Inferior parietal cortex (tissue), 1 donor: ENCODE results near the gene SRRT.

ENCODE experiments used
- DNase-seq: peaks from one replicate; pipeline ENCODE4 v3.0.0-alpha.2; 2016; ENCODE audit errors: extremely low spot score

SRRT gene, protein sequence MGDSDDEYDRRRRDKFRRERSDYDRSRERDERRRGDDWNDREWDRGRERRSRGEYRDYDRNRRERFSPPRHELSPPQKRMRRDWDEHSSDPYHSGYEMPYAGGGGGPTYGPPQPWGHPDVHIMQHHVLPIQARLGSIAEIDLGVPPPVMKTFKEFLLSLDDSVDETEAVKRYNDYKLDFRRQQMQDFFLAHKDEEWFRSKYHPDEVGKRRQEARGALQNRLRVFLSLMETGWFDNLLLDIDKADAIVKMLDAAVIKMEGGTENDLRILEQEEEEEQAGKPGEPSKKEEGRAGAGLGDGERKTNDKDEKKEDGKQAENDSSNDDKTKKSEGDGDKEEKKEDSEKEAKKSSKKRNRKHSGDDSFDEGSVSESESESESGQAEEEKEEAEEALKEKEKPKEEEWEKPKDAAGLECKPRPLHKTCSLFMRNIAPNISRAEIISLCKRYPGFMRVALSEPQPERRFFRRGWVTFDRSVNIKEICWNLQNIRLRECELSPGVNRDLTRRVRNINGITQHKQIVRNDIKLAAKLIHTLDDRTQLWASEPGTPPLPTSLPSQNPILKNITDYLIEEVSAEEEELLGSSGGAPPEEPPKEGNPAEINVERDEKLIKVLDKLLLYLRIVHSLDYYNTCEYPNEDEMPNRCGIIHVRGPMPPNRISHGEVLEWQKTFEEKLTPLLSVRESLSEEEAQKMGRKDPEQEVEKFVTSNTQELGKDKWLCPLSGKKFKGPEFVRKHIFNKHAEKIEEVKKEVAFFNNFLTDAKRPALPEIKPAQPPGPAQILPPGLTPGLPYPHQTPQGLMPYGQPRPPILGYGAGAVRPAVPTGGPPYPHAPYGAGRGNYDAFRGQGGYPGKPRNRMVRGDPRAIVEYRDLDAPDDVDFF

DNA sequence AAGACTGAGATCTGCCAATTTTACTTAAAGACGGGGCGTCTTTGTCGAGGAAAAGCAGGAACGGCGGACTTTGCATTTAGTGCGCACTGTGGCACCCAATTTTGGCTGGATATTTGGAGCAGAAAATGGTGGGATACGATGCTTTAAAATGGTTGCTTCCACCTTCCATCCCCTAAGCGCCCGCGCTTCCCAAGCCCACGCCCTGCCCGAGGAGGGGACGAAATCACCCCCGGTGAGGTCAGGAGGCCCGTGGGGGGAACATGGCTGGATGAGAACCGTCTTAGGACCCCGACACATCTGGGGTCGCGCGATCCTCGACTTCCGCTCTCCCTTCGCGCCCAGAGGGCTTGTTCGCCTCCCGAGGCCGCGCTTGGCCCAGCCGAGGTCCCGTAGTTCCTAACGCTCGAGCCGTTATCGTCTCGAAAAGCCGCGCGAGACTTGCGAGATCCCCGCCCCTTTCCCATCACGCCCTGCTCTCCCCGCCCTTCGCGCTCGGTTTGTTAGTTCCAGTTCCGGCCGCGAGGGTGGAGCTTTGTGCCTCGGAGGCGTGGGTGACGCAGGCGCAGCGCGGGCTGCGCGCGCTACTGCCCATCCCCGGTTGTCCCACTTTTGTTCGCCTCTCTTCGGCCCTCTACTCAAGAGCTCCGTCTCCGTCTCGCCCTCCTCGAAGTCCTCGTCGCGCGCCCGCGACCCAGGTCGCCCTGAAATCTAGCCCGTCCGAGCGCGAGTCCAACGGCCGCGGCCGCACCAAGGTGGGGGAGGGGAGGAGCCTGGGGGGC is at the start of gene SRRT:
Gene SRRT (plus strand): TSS at position 527 of the 779 bp plus-strand sequence. CDS start 488 bp downstream, outside the sequence.
- DNase-seq: peak; percentile 99

DNA sequence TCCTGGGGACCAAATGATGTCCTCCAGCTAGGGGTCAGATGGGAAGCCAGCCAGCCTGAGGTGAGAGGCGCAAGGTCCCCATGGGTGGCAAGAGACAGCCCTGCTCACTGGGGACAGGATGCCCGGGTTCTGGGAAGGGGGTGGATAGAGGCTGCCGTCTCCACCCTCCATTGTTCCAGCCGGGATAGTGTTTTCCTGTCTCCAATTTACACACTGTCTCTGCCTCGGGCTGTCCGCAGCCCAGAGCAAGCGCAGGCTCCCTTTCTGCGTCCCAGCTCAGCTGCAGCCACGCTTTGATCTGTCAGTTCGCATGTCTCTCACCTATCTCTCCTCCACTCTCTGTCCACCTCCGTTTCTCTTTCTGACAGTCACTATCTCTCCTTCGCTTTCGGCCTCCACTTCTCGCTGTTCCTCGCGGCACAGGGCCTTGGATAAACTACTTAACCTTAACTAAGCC is 49.7 kb upstream of the SRRT start:
- DNase-seq: no peak

DNA sequence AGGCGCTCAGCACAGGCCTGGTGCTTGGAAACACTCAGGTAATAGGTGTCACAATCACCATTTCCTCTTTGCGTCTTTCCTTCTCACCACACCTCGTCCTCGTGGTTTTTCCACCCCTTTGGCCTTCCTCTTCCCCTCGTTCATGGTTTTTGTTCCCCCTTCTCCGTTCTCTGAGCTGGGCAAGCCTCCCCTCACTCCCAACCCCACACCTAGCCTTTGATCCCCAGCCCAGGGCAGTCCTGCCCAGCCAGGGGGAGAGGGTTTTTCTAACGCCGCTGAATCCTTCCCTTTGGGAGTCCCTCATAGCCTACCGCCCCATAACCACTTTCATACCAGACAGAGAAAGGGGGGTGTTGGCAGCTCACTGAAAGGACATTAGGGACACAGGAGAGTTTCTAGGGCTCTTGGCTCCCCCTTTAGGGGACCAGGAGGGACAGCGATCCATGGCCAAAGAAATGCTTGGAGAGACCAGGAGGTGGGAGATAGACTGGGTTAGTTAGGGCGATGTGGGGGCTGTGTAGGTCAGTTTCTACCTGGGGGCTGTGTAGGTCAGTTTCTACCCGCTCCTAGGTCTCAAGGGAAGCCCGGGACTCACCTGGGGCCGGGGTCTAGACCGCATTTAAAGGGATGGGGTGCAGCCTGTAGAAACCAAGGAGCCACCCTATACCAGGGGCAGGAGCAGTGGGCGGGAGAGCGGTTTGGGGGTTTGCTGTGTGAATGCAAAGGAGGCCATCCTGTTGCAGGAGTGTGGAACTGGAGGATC is 49.0 kb upstream of the SRRT start:
- no peak for DNase-seq

DNA sequence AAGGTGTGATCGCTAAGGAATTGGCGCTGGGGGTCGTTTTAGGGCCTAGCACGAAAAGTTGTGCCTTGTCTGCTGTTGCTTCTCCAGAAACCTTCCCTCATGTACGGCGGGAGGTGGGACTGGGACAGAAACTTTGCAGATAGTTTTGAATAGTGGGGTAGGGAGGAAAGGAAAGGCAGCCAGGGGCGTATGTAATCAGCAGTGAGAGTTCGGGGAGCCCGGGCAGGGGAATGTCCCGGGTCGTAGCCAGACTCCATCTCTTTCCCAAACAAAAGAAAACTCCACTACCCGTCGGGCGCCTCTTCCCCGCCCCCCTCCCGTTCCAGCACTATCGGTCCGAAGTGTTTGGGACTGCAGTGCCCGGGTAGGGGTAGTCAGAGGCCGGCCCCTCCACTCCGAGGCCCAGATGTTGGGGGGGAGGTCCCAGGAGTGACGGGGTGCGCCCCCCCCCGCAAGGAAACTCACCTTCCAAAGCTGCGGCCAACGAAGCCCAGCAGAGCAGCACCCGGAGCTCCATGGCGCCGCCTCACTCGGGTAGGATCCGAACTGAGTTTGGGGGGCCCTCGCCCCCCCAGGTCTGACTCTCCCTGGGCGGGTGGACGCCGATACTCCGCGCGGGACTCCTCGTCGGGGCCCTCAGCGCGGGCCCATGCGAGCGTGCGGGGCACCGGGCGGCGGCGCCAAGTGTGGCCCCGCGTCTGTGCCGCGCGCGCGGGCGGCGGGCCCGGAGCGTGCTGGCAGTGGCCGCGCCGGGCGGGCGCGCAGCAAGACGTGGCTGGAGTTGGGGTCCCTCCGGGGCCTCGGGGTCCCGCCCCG is 48.2 kb upstream of the SRRT start:
- no peak for DNase-seq

DNA sequence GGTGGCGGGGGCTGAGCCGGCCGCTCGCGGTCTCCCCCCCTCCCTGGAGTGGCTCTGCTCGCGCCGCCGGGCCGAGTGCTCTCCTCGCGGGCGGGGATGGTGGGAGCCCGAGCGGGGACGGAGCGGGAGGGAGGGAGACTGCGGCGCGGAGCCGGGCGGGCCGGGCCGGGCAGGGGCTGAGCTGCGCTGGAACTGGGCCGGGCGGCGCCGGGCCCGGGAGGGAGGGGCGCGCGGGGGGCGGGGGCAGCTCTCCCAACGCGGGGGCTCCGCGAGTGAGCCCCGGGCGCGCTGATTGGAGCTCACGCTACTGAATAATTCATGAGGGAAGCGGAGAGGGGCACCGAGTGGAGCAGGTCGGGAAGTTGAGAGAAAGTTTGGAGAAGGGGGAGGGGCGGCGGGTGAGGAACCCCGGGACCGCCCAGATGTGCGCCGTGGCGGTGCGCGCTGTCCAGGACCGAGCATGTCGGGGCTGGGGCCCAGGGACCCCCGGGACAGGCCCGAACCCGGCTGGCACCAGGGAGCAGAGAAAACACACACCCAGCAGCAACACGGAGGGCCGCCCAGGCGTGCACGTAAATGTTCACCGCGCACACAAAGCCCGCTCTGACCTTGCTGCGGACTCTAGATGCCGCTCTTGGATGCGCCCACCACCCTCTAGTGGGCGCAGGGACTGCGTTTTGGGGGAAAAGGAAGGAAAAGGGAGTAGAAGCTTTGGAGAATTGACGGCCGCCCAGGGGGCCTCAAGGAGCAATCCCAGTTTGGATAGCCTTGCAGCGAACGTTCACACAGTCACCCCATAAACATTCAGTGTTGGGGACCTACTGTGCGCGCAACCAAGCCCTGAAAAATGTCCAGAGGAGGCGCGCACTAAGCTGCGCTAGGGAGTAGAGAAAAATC is 47.3 kb upstream of the SRRT start, which contains the start of gene EPHB4:
Gene EPHB4 (minus strand): TSS at position 194 of the 897 bp plus-strand sequence. CDS start 493 bp downstream, outside the sequence.
- DNase-seq: peak; percentile 6

DNA sequence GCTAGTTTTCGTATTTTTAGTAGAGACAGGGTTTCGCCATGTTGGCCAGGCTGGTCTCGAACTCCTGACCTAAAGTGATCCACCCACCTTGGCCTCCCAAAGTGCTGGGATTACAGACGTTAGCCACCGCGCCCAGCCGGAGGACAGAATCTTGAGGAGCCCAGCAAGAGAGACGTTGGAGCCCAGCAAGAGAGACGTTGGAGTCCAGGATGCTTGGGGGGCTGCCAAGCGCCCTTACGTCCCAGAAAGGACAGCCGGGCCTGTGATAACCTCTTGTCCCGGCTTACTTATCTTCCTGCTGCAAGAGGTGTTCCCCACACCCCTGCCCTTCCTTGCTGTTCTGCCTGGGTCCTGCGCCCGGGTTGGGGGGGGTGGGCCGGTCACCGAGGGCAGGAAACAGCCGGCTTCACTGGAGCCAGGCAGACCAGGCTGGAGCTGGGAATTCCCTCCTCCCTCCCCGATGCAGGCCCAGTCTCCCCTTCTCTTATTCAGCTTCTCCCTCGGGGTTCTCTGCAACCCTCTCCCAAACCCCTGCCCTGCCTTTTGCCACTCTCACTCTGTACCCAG is 45.7 kb upstream of the SRRT start:
- DNase-seq: peak; percentile 26

DNA sequence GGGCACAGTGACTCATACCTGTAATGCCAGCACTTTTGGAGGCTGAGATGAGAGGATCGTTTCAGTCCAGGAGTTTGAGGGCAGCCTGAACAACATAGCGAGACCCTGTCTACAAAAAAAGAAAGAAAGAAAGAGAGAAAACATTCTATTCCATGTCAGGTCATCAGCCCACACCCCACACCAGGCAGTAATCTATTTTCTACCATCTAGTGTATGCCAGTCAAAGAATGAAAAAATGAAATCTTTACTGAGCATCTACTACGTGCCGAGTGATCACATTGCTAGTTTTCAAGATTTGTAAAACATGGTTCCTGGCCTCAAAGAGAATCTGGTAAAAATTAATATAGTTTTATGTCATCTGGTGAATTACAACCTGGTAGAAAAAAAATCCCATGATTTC is 44.5 kb upstream of the SRRT start:
- DNase-seq: no peak

DNA sequence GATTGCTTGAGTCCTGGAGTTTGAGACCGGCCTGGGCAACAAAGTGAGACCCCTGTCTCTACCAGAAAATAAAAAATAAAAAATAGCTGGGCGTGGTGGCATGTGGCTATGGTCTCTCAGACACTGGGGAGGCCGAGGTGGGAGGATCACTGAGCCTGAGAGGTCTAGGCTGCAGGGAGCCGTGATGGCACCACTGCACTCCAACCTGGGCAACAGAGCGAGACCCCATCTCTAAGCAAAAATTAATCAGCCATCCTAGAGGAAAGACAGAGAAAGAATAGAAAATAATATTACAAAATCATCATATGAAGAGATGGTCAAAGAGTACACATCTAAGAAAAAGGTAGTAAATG is 42.6 kb upstream of the SRRT start:
- no peak for DNase-seq

DNA sequence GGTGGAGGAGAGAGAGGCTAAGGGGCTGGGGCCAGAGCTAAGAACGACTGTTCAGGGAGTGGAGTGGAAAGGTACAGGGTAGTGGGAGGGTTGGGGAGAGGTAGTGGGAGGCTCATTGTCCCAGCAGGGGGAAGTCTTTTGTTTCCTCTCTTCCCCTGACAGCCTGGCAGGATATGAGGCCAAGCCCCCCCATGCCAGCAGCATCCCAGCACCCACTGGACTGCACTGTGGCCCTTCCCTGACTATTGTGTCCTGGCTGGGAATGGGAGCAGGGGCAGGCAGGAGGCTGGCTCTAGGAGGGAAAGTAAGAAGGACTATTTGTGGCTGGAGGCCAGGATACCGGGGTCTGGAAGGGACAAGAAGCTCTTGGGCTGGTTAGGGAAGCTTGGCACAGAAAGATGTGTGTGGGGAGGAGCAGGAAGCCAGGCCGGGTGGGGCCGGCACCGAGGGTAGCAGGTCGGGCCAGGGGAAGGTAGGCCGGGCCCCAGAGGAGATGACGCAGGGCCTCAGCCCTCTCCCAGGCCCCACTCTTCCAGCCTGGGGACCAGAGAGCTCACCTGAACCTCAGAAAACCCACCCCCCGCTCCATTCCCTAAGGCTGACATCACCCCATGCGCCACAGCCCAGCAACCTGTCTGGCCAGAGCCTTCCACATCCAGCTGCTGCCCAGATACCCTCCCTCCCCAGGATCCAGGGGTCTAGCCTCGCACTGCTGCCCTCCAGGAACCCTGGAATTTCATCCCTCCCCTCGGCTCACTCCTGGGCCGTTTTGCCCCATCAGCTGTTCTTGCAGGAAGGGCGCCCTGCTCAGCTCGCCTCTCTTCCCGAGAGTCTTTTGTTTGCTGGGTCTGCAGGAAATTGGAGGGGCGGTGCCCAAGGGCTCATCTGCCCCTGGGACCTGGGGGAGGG is 38.7 kb upstream of the SRRT start:
- DNase-seq: no peak

DNA sequence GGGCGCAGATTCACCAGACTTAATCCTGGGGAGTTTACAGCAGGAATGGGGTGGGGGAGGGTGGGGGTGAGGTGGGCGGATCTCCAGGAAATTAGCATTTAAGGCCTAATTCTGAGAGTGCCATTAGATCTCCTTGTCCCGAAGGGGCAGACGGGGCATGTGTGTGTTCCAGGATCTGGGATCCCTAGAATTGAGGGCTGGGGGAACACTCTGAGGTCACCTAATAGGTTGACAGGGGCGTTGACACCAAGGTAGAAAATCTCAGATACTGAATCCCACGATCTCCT is 38.1 kb upstream of the SRRT start:
- no peak for DNase-seq

DNA sequence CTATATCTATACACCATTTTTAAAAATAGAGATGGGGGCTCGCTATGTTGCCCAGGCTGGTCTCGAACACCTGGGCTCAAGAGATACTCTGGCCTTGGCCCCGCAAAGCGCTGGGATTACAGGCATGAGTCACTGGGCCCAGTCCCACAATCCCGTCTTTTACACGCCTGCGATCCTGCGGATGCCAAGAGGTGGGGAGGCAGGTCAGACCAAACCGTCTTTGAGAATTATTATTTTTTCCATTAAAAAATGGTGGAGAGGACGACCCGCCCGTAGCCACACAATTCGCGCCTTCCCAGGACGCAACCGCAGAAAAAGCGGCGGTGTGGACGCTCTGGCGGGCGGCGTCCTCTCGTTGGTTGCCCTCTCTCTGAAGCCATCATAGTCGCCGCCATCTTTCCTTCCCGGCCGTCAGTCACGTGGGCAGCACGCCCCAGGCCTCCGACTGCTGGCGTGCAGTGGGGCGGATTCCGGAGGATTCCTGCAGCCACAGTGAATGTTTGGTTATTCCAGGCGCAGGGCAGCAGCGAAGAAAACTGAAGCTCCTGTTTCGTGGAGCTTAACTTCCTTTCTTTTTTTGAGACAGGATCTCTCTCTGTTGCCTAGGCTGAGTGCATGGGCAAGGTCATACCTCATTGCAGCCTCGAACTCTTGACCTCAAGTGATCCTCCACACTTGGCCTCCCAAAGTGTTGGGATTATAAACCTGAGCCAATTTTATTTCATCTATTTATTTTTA is 37.6 kb upstream of the SRRT start:
- peak; percentile 94 for DNase-seq

DNA sequence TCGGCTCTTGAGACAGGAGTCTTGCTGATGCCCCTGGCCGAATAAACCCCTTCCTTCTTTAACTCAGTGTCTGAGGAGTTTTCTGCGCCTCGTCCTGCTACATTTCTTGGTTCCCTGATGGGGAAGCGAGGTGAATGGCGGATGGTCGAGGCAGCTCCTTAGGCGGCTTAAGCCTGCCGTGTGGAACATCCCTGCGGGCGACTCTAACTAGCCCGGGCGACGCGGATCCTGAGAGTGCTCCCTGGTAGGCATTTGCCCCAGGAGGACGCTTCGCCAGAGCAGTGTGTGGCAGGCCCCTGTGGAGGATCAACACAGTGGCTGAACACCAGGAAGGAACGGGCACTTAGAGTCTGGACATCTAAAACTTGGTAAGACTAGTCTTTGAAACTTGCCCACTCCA is 35.5 kb upstream of the SRRT start:
- DNase-seq: no peak

DNA sequence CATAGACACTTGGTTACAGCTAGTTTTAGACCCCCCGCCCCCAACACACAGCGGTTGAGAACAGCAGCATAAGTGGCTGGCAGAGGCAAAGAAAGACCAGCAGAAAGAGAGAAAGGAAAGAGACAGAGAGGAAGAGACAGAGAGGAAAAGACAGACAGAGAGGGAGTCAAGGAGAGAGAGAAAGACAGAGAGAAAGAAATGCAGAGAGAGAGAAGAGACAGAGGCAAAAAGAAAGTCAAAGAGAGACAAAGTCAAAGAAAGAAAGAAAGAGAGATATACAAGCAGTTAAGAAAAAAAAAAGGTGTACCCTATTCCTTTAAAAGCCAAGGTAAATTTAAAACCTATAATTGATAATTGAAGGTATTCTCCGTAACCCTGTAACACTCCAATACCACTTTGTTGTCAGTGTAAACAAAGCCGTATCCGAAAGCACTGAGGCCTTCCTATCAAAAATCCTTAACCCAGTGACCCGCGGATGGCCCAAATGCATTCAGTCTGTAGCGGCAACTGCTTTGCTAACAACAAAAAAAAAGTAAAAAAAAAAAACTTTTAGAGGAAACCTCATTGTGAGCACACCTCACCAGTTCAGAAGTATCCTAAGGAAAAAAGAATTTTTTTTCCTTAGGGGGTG is 34.3 kb upstream of the SRRT start:
- DNase-seq: no peak

DNA sequence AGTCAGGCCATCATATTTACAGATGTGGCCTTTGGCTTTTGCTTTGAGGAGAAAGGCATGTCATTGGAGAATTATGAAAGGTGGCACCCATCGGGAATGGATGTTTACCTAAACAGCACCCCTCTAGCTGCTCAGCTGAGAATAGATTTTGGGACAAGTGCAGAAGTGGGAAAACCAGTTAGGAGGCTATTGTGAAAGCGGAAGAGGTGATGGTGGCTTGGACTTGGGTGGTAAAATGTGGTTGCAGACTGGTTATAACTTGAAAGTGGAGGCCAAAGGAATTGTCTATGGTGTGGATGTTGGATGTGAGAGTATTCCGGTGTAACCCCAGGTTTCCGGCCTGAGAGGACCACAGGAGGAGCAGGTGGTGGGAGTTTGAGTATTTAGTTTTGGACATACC is 27.5 kb upstream of the SRRT start:
- DNase-seq: no peak

DNA sequence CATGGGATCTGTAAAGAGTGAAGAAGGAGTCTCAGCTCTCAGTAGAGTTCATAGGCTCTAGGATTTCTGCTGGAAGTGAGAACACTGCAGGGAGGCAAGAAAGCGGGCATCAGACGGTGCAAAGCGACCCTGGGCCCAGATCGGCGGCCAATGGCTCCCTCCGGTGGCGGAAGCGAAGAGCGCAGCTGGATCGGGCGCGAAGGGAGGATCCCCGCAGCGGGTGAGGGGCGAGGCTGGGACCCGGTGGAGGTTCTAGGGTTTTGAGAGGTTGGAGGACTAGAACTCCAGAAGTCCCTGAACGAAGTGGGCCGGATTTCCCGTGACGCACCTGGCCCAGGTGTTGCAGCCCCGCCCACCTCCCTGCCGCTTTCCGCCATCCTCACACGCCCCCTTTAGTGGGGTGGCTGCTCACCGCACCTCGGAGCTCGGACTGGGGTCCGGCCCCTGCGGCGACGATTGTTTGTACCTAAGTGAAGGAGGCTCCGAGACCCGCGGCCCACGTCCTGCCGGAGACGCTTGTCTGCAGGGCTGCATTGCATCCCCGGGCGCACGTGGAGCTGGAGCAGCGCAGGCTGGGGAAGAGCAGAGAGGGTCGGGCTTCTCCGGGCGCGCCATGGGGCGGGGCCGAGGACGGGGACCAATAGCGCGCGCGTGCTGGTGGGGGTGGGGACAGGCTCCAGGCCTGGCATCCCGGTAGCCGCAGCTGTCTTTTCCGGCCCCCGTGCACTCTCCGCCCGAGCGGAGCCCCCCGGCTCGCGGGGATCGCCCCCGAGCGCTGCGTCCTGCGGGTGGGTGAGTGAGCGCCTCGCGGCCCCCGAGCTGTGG is 22.6 kb upstream of the SRRT start, which contains the start of gene SLC12A9:
Gene SLC12A9 (plus strand): TSS at position 666 of the 825 bp plus-strand sequence. CDS start 1,485 bp downstream, outside the sequence.
- DNase-seq: peak; percentile 85
